ENCODE data around the gene FLII.
"Not testable (repeated sequence)": the region's sequence is repeated elsewhere in the genome, so short reads cannot be mapped to it uniquely, and the experiment has no call there.

The FLII gene

GRCh38 chr17:18258356-18259038 lies at the start of gene FLII:
Gene FLII (minus strand): TSS chr17:18258738. CDS start chr17:18258690, 48 bp downstream.
- no peak for TF ChIP-seq CTCF (IDR thresholded peaks at IDR 0.05; ENCODE audit: insufficient read depth, low read length, missing control alignments)
- CTCF ChIA-PET: interaction anchor here (4.7 kb wide), 1 partner anchor 10 kb away, joined by 25 read pairs; no protein-coding TSS in a partner anchor
- peak within 1 kb of the TSS; percentile 85 for H3K4me3 ChIP-seq (ENCODE audit: low read depth, low read length)
- POLR2A ChIA-PET: interaction anchor here (0.7 kb wide), 1 partner anchor 31 kb away, joined by 3 read pairs; no protein-coding TSS in a partner anchor
- DNase-seq (ENCODE audit: low read depth, low spot score): no peak

GRCh38 chr17:18303206-18303605 lies 44.7 kb upstream of the FLII start:
- H3K4me3 ChIP-seq (ENCODE audit: low read depth, low read length); CTCF ChIA-PET; POLR2A ChIA-PET; DNase-seq (ENCODE audit: low read depth, low spot score): not testable (repeated sequence)

- H3K4me3 ChIP-seq (ENCODE audit: low read depth, low read length): no peak overlapping the region
- TF ChIP-seq CTCF (IDR thresholded peaks at IDR 0.05; ENCODE audit: insufficient read depth, low read length, missing control alignments): no peak
- POLR2A ChIA-PET: interaction anchor here (1.1 kb wide), 1 partner anchor 13 kb away, joined by 3 read pairs; no protein-coding TSS in a partner anchor
- DNase-seq (ENCODE audit: low read depth, low spot score): no peak
- CTCF ChIA-PET: no interaction called here
Observed at GRCh38 chr17:18300725-18301480, 42.4 kb upstream of the FLII start.

- CTCF ChIA-PET; DNase-seq (ENCODE audit: low read depth, low spot score); H3K4me3 ChIP-seq (ENCODE audit: low read depth, low read length); POLR2A ChIA-PET: not testable (repeated sequence)
Observed at GRCh38 chr17:18298061-18298460, 39.5 kb upstream of the FLII start.

GRCh38 chr17:18291718-18292540 lies 33.4 kb upstream of the FLII start:
- ChIA-PET POLR2A (interaction anchor here (1.0 kb wide), 1 partner anchor 9 kb away, joined by 3 read pairs; no protein-coding TSS in a partner anchor), CTCF (interaction anchor here (0.9 kb wide), 1 partner anchor 36 kb away, joined by 3 read pairs; no protein-coding TSS in a partner anchor)
- no peak for TF ChIP-seq CTCF (IDR thresholded peaks at IDR 0.05; ENCODE audit: insufficient read depth, low read length, missing control alignments)
- H3K4me3 ChIP-seq (ENCODE audit: low read depth, low read length): no peak overlapping the region
- no peak for DNase-seq (ENCODE audit: low read depth, low spot score)

GRCh38 chr17:18285296-18285695 lies 26.8 kb upstream of the FLII start:
- H3K4me3 ChIP-seq (ENCODE audit: low read depth, low read length): no peak overlapping the region
- no peak for DNase-seq (ENCODE audit: low read depth, low spot score)
- ChIA-PET CTCF (no interaction called here), POLR2A (no interaction called here)
- TF ChIP-seq CTCF (IDR thresholded peaks at IDR 0.05; ENCODE audit: insufficient read depth, low read length, missing control alignments): no peak

- no peak overlapping the region for H3K4me3 ChIP-seq (ENCODE audit: low read depth, low read length)
- ChIA-PET POLR2A (no interaction called here), CTCF (no interaction called here)
- DNase-seq (ENCODE audit: low read depth, low spot score): no peak
- TF ChIP-seq CTCF (IDR thresholded peaks at IDR 0.05; ENCODE audit: insufficient read depth, low read length, missing control alignments): no peak
Observed at GRCh38 chr17:18281788-18282187, 23.2 kb upstream of the FLII start.

Measured in AG04449 (cell line).